Activated T-cell treated with anti-CD3 and anti-CD28 coated beads, Interleukin-2, amount 50 U/mL, for 4 hours (primary cell): Measurements from ENCODE around the gene XPNPEP3. TPM values are rescaled to one million over a fixed set of nuclear protein-coding genes. Genes with fewer than 3 reads are reported as not detected.
"Not testable (repeated sequence)": the region's sequence is repeated elsewhere in the genome, so short reads cannot be mapped to it uniquely, and the experiment has no call there.

Experiments used
- ATAC-seq, 2 donors: fragments of 200-7000 bp; cut with Tn5 transposase; one replicate each; pipeline ENCODE4 v1.10.0; 2021
- DNase-seq: peaks from one replicate; pipeline ENCODE4 v3.0.0-alpha.2; 2020
- H3K27me3 Mint-ChIP-seq: one replicate; pipeline ENCODE4 v1.8.0; 2021; ENCODE audit warnings: low read depth, mixed read lengths
- H3K36me3 Mint-ChIP-seq: one replicate; pipeline ENCODE4 v1.8.0; 2022; ENCODE audit warnings: mixed read lengths; ENCODE audit not compliant: insufficient read depth
- H3K4me1 Mint-ChIP-seq: one replicate; pipeline ENCODE4 v1.8.0; 2021; ENCODE audit warnings: low read depth, mixed read lengths
- H3K4me3 Mint-ChIP-seq: one replicate; pipeline ENCODE4 v1.8.0; 2021; ENCODE audit warnings: mild to moderate bottlenecking, moderate library complexity, mixed read lengths
- H3K9me3 Mint-ChIP-seq: one replicate; pipeline ENCODE4 v1.8.0; 2021; ENCODE audit warnings: mixed read lengths
- total RNA-seq, 3 donors: library from RNA; stranded (reverse); gene quantifications; one replicate each; pipeline ENCODE4 v1.2.1, GENCODE V29; 2021

The XPNPEP3 gene
- total RNA-seq, 3 donors from 2014 or later = 16.7 to 24.7 (median 22.3) TPM

GRCh38 chr22:40844951-40845350 is 12.0 kb upstream of the XPNPEP3 start:
- H3K36me3 Mint-ChIP-seq = peaks cover 36% of the 10 kb centered on the region
- no peak for DNase-seq
- H3K27me3 Mint-ChIP-seq = no peaks in the 10 kb centered on the region
- no peak for ATAC-seq
- H3K9me3 Mint-ChIP-seq = no peaks in the 10 kb centered on the region
- peaks cover 10% of the 10 kb centered on the region for H3K4me1 Mint-ChIP-seq
- no peak overlapping the region for H3K4me3 Mint-ChIP-seq

GRCh38 chr22:40845816-40846215 is 11.1 kb upstream of the XPNPEP3 start:
- H3K36me3 Mint-ChIP-seq = peaks cover 32% of the 10 kb centered on the region
- DNase-seq, H3K27me3 Mint-ChIP-seq, H3K4me3 Mint-ChIP-seq, H3K9me3 Mint-ChIP-seq, ATAC-seq: not testable (repeated sequence)
- H3K4me1 Mint-ChIP-seq = peaks cover 14% of the 10 kb centered on the region

- H3K9me3 Mint-ChIP-seq = no peaks in the 10 kb centered on the region
- H3K27me3 Mint-ChIP-seq = no peaks in the 10 kb centered on the region
- H3K4me3 Mint-ChIP-seq = peak overlapping the region; percentile 61
- H3K4me1 Mint-ChIP-seq = peaks cover 45% of the 10 kb centered on the region
- DNase-seq (no peak), ATAC-seq (no peak)
- H3K36me3 Mint-ChIP-seq = peaks cover 17% of the 10 kb centered on the region
Measured at GRCh38 chr22:40853333-40853732, 3.6 kb upstream of the XPNPEP3 start.

GRCh38 chr22:40853961-40854360 is 3.0 kb upstream of the XPNPEP3 start:
- ATAC-seq = no peak
- no peaks in the 10 kb centered on the region for H3K27me3 Mint-ChIP-seq
- no peaks in the 10 kb centered on the region for H3K9me3 Mint-ChIP-seq
- peaks cover 16% of the 10 kb centered on the region for H3K36me3 Mint-ChIP-seq
- peak overlapping the region; percentile 61 for H3K4me3 Mint-ChIP-seq
- peaks cover 47% of the 10 kb centered on the region for H3K4me1 Mint-ChIP-seq
- no peak for DNase-seq

DNA sequence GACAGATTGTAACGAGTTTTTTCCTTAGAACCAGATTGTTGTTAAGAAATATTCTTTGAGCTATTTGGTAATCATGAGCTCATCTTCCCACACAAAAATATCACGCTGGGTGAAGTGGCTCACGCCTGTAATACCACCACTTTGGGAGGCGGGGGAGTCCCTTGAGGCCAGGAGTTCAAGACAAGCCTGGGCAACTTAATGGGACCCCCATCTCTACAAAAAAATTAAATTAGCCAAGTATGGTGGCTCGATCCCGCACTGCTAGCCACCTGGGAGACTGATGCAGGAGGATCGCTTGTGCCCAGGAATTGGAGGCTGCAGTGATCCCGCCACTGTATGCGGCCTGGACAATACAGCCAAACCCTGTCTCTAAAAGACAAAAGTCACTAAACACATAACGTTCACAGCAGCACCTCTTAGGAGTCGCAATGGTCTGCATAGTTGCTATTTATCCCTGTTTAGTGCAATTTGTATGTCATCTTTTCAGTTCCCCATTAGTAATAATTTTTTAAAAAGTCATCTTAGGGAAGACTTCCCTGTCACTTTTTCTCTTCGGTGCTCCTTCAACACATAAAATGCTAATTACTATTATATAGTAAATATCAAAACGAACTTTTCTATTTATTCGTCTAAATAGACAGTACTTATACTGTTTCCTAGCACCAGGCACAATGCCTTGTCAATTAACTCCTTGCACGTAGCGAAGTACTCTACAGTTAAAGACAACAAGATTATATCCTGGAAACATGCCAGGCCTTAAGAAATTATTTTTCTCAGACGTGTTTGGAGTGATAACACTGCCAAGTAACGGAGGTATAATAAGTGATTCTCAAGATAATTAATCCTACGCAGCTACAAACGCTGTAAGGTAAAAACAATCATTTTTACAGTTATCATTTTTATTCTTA is 1.6 kb upstream of the XPNPEP3 start:
- no peak for ATAC-seq
- H3K27me3 Mint-ChIP-seq = no peaks in the 10 kb centered on the region
- peaks cover 48% of the 10 kb centered on the region for H3K4me1 Mint-ChIP-seq
- H3K36me3 Mint-ChIP-seq = peaks cover 15% of the 10 kb centered on the region
- H3K9me3 Mint-ChIP-seq = no peaks in the 10 kb centered on the region
- DNase-seq = no peak
- H3K4me3 Mint-ChIP-seq = peak overlapping the region; percentile 99

- peaks cover 48% of the 10 kb centered on the region for H3K4me1 Mint-ChIP-seq
Measured at GRCh38 chr22:40855979-40856512, 902 bp upstream of the XPNPEP3 start.

GRCh38 chr22:40857309-40857855 is 434 bp downstream of the XPNPEP3 start:
- peaks cover 23% of the 10 kb centered on the region for H3K36me3 Mint-ChIP-seq
- peak; percentile 3 to 5 for ATAC-seq
- H3K4me1 Mint-ChIP-seq = peaks cover 40% of the 10 kb centered on the region
- peak overlapping the region; percentile 99 for H3K4me3 Mint-ChIP-seq
- no peaks in the 10 kb centered on the region for H3K9me3 Mint-ChIP-seq
- no peaks in the 10 kb centered on the region for H3K27me3 Mint-ChIP-seq
- DNase-seq = no peak

More at GRCh38 chr22:40855979-40856512, 902 bp upstream of the XPNPEP3 start:
- Mint-ChIP-seq H3K36me3 (peaks cover 17% of the 10 kb centered on the region), H3K4me3 (peak overlapping the region; percentile 99), H3K27me3 (no peaks in the 10 kb centered on the region), H3K9me3 (no peaks in the 10 kb centered on the region)
- DNase-seq = no peak
- peak; percentile 13 to 20 for ATAC-seq

DNA sequence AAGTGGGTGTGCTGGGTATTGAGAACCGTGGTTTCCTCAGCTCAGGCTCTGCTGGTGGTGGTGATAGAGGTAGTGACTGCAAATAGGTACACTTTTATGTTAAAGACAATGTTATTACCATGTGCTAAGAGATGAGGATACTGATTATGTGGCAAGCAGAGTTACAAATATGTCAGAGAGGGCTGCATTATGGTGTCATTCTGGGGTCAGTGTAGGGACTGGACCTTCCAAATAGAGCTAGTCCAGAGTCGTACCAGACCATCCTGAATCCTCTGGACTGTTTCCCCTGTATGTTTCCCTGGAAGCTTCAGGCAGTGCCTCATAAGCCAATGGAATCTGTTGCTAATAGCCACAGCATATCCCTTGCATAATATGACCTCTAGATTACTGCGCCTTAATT is 5.1 kb downstream of the XPNPEP3 start, which contains the start of gene DNAJB7:
Gene DNAJB7, minus strand, starts transcription at position 101 of the 400 bp plus-strand sequence. CDS start 119 bp downstream, outside the sequence.
- DNase-seq (no peak), ATAC-seq (no peak)
- H3K36me3 Mint-ChIP-seq = peaks cover 21% of the 10 kb centered on the region
- H3K4me1 Mint-ChIP-seq = peaks cover 34% of the 10 kb centered on the region
- no peak within 1 kb of the TSS for H3K4me3 Mint-ChIP-seq
- no peaks in the 10 kb centered on the region for H3K27me3 Mint-ChIP-seq
- H3K9me3 Mint-ChIP-seq = no peaks in the 10 kb centered on the region

DNA sequence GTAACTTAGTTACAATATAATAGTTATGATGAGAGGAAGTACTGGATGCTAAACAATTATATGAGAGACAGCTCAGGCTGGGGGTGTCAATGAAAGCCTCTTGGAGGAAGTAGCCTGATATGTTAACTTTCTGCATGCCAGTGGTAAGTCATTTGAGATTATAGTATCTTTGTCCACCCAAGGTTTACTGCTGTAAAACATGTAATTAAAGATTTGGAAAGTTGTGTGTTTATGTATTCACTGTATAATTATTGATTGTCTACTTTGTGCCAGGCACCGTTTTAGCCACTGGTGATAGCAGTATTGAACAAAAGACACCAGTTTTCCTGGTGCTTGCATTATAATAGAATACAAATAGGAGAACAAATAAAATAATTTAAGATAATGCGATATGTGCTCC is 5.6 kb downstream of the XPNPEP3 start:
- peaks cover 19% of the 10 kb centered on the region for H3K36me3 Mint-ChIP-seq
- H3K9me3 Mint-ChIP-seq = no peaks in the 10 kb centered on the region
- H3K27me3 Mint-ChIP-seq = no peaks in the 10 kb centered on the region
- ATAC-seq = no peak
- H3K4me3 Mint-ChIP-seq = no peak overlapping the region
- peaks cover 31% of the 10 kb centered on the region for H3K4me1 Mint-ChIP-seq
- DNase-seq = no peak

- DNase-seq (no peak), ATAC-seq (no peak)
- H3K4me3 Mint-ChIP-seq = no peak overlapping the region
- H3K36me3 Mint-ChIP-seq = peaks cover 13% of the 10 kb centered on the region
- H3K27me3 Mint-ChIP-seq = no peaks in the 10 kb centered on the region
- H3K4me1 Mint-ChIP-seq = peaks cover 16% of the 10 kb centered on the region
- no peaks in the 10 kb centered on the region for H3K9me3 Mint-ChIP-seq
Measured at GRCh38 chr22:40867109-40867508, 10.2 kb downstream of the XPNPEP3 start.

DNA sequence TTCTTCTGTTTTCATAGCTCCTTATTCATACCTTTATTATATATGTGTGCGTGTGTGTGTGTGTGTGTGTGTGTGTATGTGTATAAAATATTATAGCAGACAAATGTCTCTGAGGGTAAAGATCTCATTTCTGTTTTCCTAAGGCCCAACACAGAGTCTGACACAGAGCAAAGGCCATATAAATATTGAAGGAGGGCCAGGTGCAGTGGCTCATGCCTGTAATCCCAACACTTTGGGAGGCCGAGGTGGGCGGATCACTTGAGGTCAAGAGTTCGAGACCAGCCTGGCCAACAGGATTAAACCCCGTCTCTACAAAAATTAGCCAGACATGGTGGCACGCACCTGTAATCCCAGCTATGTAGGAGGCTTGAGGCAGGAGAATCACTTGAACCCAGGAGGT is 11.4 kb downstream of the XPNPEP3 start:
- not testable (repeated sequence) for ATAC-seq, H3K4me3 Mint-ChIP-seq, H3K9me3 Mint-ChIP-seq, H3K36me3 Mint-ChIP-seq, DNase-seq, H3K27me3 Mint-ChIP-seq
- peaks cover 13% of the 10 kb centered on the region for H3K4me1 Mint-ChIP-seq

- H3K4me1 Mint-ChIP-seq = no peaks in the 10 kb centered on the region
- no peak for DNase-seq
- no peaks in the 10 kb centered on the region for H3K9me3 Mint-ChIP-seq
- H3K27me3 Mint-ChIP-seq = no peaks in the 10 kb centered on the region
- H3K36me3 Mint-ChIP-seq = peaks cover 12% of the 10 kb centered on the region
- H3K4me3 Mint-ChIP-seq = no peak overlapping the region
- no peak for ATAC-seq
Measured at GRCh38 chr22:40874016-40874415, 17.1 kb downstream of the XPNPEP3 start.

GRCh38 chr22:40875111-40875510 is 18.2 kb downstream of the XPNPEP3 start:
- H3K36me3 Mint-ChIP-seq = peaks cover 9% of the 10 kb centered on the region
- H3K4me3 Mint-ChIP-seq = no peak overlapping the region
- no peaks in the 10 kb centered on the region for H3K9me3 Mint-ChIP-seq
- H3K4me1 Mint-ChIP-seq = no peaks in the 10 kb centered on the region
- no peaks in the 10 kb centered on the region for H3K27me3 Mint-ChIP-seq
- no peak for ATAC-seq
- DNase-seq = no peak

- Mint-ChIP-seq H3K4me1 (no peaks in the 10 kb centered on the region), H3K9me3 (no peaks in the 10 kb centered on the region), H3K27me3 (no peaks in the 10 kb centered on the region), H3K4me3 (no peak overlapping the region), H3K36me3 (peaks cover 8% of the 10 kb centered on the region)
- no peak for ATAC-seq
- no peak for DNase-seq
Measured at GRCh38 chr22:40876907-40877306, 20.0 kb downstream of the XPNPEP3 start.
